Measurements from ENCODE around the gene JMJD8.

Gene JMJD8

GRCh38 chr16:680967-681745 is 3.0 kb downstream of the JMJD8 start (continued):
- TF ChIP-seq ZNF18 (tag by site-specific recombination; IDR thresholded peaks at IDR 0.05) (no peak), KLF8 (tag by site-specific recombination; IDR thresholded peaks at IDR 0.05) (no peak; the same call in 1 of the 2 replicates), ZBTB48 (tag by site-specific recombination; IDR thresholded peaks at IDR 0.05) (0 out of 2 replicates have a peak, but pooled peaks have one; percentile 42), ZNF639 (tag by site-specific recombination; IDR thresholded peaks at IDR 0.05) (no peak), ZNF423 (tag by site-specific recombination; IDR thresholded peaks at IDR 0.05) (no peak), ZBTB6 (tag by site-specific recombination; IDR thresholded peaks at IDR 0.05) (peak; percentile 49), HOXD13 (CRISPR knock-in tag; IDR thresholded peaks at IDR 0.05; ENCODE audit: borderline replicate concordance) (0 out of 2 replicates have a peak, but pooled peaks have one; percentile 11), ZIC2 (tag by site-specific recombination; IDR thresholded peaks at IDR 0.05) (no peak), BCL11B (tag by site-specific recombination; IDR thresholded peaks at IDR 0.05; ENCODE audit: low read depth) (peak; percentile 65), ZNF157 (tag by site-specific recombination; IDR thresholded peaks at IDR 0.05) (no peak), KLF16 (tag by site-specific recombination; IDR thresholded peaks at IDR 0.05) (no peak), ZFP69B (tag by site-specific recombination; IDR thresholded peaks at IDR 0.05) (no peak; the same call in 1 of the 2 replicates), ZNF133 (tag by site-specific recombination; IDR thresholded peaks at IDR 0.05) (no peak), AEBP2 (tag by site-specific recombination; IDR thresholded peaks at IDR 0.05; ENCODE audit: borderline replicate concordance) (no peak), GLIS2 (tag by site-specific recombination; IDR thresholded peaks at IDR 0.05) (no peak), ZNF629 (tag by site-specific recombination; IDR thresholded peaks at IDR 0.05) (peak; percentile 76), ZFP37 (tag by site-specific recombination; IDR thresholded peaks at IDR 0.05) (peak; percentile 48; the same call in 1 of the 2 replicates), REST (tag by site-specific recombination; IDR thresholded peaks at IDR 0.05) (peak; percentile 12; the same call in 1 of the 2 replicates), ZBTB20 (tag by site-specific recombination; IDR thresholded peaks at IDR 0.05) (peak; percentile 9; the same call in 1 of the 2 replicates), RBAK (tag by site-specific recombination; IDR thresholded peaks at IDR 0.05) (no peak)

Measured in HEK293 (cell line).